ENCODE data around the gene VAPA.

- no peak for TF ChIP-seq EP300 (IDR thresholded peaks at IDR 0.05)
- no peak for TF ChIP-seq CTCF (IDR thresholded peaks at IDR 0.05)
These were observed 4.3 kb downstream of the VAPA start for GRCh38 chr18:9918016-9918680.

Measured in suprapubic skin (tissue), 3 donors.